HL-60/S4 treated with phorbol 12-myristate 13-acetate at 8.2 ng/mL for 4 days and 3 days (cell line): ENCODE data around the gene PSMD2.

ENCODE experiments used
- in situ Hi-C: fragments of 300-500 bp; cut with MboI; formaldehyde crosslinking; loops from 2 replicates; pipeline ENCODE4 v1.15.0; 2022; ENCODE audit warnings: low sequenced_read_pairs

Gene PSMD2

DNA sequence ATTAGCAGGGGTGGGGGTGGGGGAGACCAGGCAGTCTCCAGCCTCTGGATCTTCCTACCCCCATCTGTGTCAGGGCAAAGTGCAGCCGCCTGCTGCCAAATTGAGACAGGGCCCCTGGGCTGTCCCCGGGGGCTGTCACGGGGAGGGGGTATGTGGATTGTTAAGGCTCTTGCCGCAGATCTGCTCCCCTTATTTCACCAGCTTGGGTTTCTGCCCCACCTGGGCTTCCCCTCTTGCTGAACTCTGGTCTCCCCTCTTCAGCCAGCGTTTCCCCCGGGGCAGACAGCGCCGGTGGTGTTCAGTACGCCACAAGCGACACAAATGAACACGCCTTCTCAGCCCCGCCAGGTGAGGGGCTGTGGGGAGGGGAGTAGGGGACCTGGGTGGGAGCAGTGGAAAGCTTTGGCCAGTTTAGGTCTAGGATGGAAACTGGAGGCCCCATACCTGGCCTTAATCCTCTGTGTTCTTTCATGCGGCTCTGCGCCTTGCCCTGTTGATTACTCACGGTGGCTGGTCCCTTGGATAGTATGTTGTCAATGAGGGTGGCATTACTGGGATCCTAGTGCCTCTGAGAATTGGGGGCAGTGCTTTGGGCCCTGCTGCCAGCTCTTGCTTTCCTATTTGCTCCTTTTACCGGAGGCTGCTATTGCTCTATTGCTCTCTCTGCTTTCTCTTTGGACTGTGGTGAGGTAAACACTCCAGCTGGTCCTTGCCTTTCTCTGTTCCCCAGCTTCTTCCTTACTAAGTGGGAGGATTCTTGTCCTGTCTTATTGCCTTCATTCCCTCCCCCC lies 17.0 kb downstream of the PSMD2 start:
- in situ Hi-C loops: no loop called here

DNA sequence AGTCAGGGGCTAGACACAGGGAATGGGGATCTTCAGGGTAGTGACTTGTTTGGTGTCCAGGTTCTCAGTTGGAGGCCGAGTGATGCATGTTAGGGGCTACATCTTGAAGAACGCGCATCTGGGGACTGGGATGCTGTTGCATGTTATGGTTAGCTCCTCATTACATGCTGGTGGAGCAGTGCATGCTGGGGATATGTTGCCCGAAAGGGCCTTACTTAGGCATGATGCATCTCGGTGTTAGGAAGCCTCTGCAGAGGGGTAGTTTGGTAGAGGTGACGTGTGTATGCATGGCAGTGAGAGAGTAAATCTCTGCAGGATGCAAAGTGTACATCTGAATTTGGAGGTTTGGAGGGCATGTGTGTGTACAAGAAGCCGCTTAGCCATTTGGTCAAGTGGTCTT lies 17.8 kb downstream of the PSMD2 start:
- in situ Hi-C loops: no loop called here

DNA sequence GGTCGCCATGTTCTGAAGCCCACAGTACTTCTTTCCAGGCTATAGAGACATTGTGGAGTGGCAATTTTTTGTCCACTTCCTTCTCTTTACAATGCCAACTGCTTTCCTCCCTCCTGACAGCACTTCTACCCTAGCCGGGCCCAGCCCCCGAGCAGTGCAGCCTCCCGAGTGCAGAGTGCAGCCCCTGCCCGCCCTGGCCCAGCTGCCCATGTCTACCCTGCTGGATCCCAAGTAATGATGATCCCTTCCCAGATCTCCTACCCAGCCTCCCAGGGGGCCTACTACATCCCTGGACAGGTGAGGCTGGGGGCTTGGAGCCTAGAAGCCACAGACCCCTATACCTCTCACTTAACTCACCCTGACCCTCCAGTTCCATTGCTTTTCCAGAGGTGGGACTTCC lies 18.2 kb downstream of the PSMD2 start:
- in situ Hi-C loops: no loop called here

DNA sequence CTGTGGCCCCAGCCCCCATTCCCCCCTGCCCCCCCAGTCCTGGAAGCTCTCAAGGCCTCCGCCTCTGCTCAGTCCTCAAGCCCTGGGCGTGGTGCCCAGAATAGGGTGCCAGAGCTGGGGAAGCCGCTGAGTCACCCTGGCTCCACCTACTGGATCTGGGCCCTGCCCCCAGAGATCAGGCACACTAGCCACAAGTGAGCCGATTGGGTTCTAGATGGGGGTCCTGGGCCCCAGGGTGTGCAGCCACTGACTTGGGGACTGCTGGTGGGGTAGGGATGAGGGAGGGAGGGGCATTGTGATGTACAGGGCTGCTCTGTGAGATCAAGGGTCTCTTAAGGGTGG lies 21.0 kb downstream of the PSMD2 start:
- in situ Hi-C loops: no loop called here

- in situ Hi-C loops: no loop called here
These were observed 22.6 kb downstream of the PSMD2 start for GRCh38 chr3:184321666-184322065.

DNA sequence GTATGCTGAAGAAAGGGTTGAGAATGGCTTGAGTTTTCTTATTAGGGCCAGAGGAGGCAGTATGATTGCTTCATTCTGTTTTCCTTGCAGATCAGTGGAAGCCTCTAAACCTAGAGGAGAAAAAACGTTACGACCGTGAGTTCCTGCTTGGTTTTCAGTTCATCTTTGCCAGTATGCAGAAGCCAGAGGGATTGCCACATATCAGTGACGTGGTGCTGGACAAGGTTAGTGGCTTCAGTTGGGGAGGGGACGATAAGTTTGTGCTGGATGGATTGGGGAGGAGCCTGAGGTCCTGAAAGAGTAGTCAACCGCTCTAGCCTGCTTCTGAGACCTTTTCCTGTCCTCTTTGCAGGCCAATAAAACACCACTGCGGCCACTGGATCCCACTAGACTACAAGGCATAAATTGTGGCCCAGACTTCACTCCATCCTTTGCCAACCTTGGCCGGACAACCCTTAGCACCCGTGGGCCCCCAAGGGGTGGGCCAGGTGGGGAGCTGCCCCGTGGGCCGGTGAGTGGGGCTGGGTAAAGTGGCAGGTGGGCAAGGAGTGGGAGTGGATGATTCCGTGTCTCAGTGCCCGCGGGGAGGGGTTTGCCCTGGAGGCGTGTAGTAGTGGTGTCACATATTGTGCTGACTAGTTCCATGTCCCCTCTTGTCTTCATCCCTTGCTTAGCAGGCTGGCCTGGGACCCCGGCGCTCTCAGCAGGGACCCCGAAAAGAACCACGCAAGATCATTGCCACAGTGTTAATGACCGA lies 23.9 kb downstream of the PSMD2 start:
- in situ Hi-C loops: no loop called here

DNA sequence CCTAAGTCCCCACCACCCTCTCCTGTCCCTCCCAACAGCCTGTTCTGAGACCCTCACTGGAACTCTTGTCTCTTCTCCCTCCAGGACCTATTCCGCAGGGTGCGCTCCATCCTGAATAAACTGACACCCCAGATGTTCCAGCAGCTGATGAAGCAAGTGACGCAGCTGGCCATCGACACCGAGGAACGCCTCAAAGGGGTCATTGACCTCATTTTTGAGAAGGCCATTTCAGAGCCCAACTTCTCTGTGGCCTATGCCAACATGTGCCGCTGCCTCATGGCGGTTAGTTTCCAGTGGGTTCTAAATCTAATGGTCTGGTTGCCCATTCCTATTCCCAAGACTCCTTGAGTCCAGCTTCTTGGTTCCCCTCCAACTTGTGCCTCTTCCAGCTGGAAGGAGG lies 24.7 kb downstream of the PSMD2 start:
- in situ Hi-C loops: no loop called here

- in situ Hi-C loops: no loop called here
These were observed 26.2 kb downstream of the PSMD2 start for GRCh38 chr3:184325269-184325668.

- in situ Hi-C loops: no loop called here
These were observed 26.8 kb downstream of the PSMD2 start for GRCh38 chr3:184325715-184326369.

GRCh38 chr3:184327171-184327570 lies 28.1 kb downstream of the PSMD2 start:
- in situ Hi-C loops: no loop called here

DNA sequence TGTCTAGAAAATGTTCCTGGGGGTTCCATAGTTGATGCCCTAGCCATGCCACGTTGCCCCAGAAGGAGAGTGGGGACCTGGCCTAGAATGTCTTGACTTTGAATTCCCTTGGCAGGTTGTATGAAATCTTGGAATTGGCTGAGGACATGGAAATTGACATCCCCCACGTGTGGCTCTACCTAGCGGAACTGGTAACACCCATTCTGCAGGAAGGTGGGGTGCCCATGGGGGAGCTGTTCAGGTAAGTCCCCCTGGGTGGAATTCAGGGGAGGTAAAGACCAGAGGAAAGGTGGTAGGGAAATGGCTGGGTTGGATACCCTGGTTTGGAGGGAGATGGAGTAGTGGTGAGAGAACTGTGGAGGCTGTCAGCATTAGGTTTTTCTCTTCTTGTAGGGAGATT lies 29.5 kb downstream of the PSMD2 start:
- in situ Hi-C loops: no loop called here

DNA sequence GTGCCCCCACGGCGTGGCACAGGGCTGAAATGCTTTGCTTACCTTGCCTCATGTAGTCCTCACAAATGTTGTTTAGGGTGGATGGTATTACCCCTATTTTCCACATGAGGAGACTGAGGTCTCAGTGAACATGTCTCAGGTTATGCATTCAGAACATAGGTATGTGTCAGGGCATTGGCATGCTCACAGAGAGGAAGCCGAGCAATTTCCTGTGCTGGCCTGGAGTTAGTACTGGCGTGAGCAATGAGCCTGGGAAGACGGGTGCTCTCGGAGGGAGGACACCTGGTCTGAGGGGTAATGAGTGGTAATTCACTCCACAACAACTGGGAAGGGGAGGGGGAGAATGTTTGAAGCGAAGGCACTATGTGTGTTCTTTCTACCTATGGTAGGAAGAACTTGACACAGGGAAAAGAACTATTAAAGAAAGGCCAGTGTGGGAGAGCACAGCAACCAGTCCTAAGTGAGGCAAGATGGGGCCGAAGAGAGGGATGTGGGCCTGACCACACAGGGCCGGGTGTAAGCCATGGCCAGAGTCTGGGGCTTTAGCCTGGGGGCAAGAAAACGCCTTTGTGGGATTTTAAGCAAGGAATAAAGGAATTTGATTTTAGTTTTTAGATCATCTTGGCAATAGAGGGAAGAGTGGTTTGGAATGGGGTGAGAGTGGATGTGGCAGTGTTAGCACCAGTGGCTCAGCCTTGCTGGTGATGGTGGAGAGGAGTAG lies 33.5 kb downstream of the PSMD2 start:
- in situ Hi-C loops: no loop called here

DNA sequence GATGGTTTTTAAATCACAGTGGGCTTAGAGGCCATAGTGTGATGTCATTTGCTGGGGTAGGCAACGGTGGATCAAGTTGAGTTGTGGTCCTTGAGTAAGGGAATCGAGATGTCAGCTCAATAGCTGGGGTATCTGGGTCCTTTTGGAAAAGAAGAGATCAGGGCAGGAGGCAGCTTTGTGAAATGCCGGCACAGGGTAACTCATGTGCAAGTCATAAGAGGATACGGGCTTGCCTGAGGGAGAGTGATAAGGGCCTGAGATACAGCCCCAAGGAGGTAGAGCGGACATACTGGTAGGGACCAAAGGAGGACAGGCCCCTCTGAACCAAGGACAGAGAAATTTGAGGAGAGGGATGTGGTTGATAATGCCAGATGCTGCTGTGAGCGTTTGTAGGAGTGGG lies 34.1 kb downstream of the PSMD2 start:
- in situ Hi-C loops: no loop called here

GRCh38 chr3:184333700-184334099 lies 34.7 kb downstream of the PSMD2 start:
- in situ Hi-C loops: no loop called here

GRCh38 chr3:184334470-184335158 lies 35.6 kb downstream of the PSMD2 start:
- in situ Hi-C loops: no loop called here

GRCh38 chr3:184335291-184335660 lies 36.2 kb downstream of the PSMD2 start:
- in situ Hi-C loops: no loop called here

GRCh38 chr3:184335661-184336546 lies 36.9 kb downstream of the PSMD2 start:
- in situ Hi-C loops: no loop called here

GRCh38 chr3:184336547-184337398 lies 37.7 kb downstream of the PSMD2 start:
- in situ Hi-C loops: no loop called here

DNA sequence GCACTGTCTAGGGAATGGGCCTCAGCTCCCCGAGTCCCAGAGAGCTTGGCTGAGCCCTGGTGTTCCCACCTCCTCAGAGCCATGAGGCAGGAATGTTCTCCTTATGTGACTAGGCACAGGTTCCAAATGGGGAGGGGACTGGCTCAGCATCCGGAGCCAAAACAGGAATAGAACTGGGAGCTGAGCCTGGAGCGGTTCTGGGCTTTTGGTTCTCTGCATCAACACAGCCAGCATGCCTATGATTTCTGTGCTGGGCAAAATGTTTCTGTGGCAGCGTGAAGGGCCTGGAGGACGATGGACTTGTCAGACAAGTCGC lies 38.3 kb downstream of the PSMD2 start, which contains the start of gene FAM131A:
FAM131A (plus strand) TSS at position 202 of the 316 bp plus-strand sequence; CDS start at position 233, 31 bp downstream.
- in situ Hi-C loops: no loop called here
